ENCODE results near the gene DDX43. TPM values are rescaled to one million over a fixed set of nuclear protein-coding genes. Genes with fewer than 3 reads are reported as not detected.

Gene DDX43
- total RNA-seq, 4 donors from 2014 or later, result 1.3 to 12.0 (median 2.5) TPM

DNA sequence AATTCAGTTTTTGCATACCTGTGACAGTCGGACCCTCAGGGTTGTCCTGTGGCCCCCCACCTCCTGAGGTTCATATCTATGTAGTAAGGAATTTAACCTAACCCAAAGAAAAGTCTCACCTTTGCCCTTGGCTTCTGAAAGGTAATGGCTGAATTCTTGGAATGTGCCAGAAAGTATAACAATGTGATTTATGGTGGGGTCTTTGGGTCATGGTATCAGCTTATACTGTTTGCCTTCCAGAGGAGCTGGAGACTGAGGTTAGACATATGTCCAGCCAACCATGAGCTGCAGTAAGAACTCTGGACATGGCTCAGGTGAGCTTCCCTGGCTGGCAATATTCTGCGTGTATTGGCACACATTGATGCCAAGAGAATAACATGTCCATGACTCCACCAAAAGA, 26.9 kb downstream of the DDX43 start:
- H3K36me3 ChIP-seq, result peaks cover 0 to 75% (median 0%) of the 10 kb centered on the region in 3 donors
- no peak overlapping the region for H3K4me3 ChIP-seq
- TF ChIP-seq, protein P1, sequence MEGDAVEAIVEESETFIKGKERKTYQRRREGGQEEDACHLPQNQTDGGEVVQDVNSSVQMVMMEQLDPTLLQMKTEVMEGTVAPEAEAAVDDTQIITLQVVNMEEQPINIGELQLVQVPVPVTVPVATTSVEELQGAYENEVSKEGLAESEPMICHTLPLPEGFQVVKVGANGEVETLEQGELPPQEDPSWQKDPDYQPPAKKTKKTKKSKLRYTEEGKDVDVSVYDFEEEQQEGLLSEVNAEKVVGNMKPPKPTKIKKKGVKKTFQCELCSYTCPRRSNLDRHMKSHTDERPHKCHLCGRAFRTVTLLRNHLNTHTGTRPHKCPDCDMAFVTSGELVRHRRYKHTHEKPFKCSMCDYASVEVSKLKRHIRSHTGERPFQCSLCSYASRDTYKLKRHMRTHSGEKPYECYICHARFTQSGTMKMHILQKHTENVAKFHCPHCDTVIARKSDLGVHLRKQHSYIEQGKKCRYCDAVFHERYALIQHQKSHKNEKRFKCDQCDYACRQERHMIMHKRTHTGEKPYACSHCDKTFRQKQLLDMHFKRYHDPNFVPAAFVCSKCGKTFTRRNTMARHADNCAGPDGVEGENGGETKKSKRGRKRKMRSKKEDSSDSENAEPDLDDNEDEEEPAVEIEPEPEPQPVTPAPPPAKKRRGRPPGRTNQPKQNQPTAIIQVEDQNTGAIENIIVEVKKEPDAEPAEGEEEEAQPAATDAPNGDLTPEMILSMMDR (IDR thresholded peaks at IDR 0.05), result no peak
- TF ChIP-seq EP300 (IDR thresholded peaks at IDR 0.05) (no peak), POLR2A (IDR thresholded peaks at IDR 0.05) (no peak)
- H3K27ac ChIP-seq, result no peak overlapping the region
- WGBS, 2 donors, result 88 to 92% methylated on average over 2 of the region's 2 CpGs
- no peaks in the 10 kb centered on the region for H3K27me3 ChIP-seq
- H3K4me1 ChIP-seq, result no peaks in the 10 kb centered on the region
- H3K9me3 ChIP-seq, result no peaks in the 10 kb centered on the region
- DNase-seq (ENCODE audit: low spot score in 2 of 2), result no peak

DNA sequence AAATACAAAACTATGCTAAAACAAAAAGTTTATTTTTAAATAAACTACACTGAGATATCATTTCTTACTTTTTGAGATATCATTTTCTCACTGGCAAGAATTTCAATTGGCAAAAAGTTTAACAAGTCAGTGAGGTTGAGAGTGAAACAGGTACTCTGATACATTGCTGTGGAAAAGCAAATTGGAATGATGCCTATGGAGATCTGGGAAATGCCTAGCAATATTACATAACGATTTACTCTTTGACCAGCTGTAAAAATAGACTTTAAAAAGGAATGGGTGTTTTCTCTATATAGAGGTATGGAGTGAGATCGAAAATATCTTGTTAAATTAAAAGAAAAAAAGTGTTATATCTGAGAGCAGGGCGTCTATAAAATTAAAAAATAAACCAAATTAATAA, 40.6 kb downstream of the DDX43 start:
- TF ChIP-seq, protein P1 (IDR thresholded peaks at IDR 0.05), result no peak
- TF ChIP-seq EP300 (IDR thresholded peaks at IDR 0.05) (no peak), POLR2A (IDR thresholded peaks at IDR 0.05) (no peak)
- Histone ChIP-seq H3K4me1 (no peaks in the 10 kb centered on the region), H3K27me3 (no peaks in the 10 kb centered on the region), H3K9me3 (no peaks in the 10 kb centered on the region), H3K36me3 (peaks cover 0 to 65% (median 0%) of the 10 kb centered on the region in 3 donors), H3K4me3 (no peak overlapping the region), H3K27ac (no peak overlapping the region)
- no peak for DNase-seq (ENCODE audit: low spot score in 2 of 2)
- WGBS, 2 donors, result 72 to 82% methylated on average over 3 of the region's 3 CpGs

DNA sequence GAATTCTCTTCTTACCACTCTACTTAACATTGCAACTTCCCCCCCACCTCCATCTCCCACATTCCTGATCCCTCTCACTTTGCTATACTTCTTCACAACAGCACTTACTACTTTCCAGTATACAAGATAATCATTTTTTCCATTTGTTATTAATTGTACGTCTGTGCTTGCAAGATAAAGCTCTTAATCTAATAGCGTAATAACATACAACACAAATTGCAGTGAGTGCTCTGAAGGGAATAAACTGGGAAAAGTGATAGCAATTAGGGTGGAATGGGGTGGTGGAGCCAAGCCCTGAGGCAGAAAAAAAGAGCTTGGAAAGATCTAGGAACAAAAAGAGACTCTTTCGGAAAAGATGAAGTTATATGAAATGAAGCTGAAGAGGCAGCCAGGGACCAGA, 48.9 kb downstream of the DDX43 start:
- peaks cover 0 to 76% (median 0%) of the 10 kb centered on the region in 3 donors for H3K36me3 ChIP-seq
- H3K4me3 ChIP-seq, result no peak overlapping the region
- WGBS, 2 donors, result 90 to 92% methylated on average over 3 of the region's 3 CpGs
- no peaks in the 10 kb centered on the region for H3K4me1 ChIP-seq
- no peaks in the 10 kb centered on the region for H3K9me3 ChIP-seq
- DNase-seq (ENCODE audit: low spot score in 2 of 2), result no peak
- no peaks in the 10 kb centered on the region for H3K27me3 ChIP-seq
- TF ChIP-seq, protein P1 (IDR thresholded peaks at IDR 0.05), result no peak
- no peak for TF ChIP-seq POLR2A (IDR thresholded peaks at IDR 0.05)
- no peak for TF ChIP-seq EP300 (IDR thresholded peaks at IDR 0.05)
- no peak overlapping the region for H3K27ac ChIP-seq

DNA sequence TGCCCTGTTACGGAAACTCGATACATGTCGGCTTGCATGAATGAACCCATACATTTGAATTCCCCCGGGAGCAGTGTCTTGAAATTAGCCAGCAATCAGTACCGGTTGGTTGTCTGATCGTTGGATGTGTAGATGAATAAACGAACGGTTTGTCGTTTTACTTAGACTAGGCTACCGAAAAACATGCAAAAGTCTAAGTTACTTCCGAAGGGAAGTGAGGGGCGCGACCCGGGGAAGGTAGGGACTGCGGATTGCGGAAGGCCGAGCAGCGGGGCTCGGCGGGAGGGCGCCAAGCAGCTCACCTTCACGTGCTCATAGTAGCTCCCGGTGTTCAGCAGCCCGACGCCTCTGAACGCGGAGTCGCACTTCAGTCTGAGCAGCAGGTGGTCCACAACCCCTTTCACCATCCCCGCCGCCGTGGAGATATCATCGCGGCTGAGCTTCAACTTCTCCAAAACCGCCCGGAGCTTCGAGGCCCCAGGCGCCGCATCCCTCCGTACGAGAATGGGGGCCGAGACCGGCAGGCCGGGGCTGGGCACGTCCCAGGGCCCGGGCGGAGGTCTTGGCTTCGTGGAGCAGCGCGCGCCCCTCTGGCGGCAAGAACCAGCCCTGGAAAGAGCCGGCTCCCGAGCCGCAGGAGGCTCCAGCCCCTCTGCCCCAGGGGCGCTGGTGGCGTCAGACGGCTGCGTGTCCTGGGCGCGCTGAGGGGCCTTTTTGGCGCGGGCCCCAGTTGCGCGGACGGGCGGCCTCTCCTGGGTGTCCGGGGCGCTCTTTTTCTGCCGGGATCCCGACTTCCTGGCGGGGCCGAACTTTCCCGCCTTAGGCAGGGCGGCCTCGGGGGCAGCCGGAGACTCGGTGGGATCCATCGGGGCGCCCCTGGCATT, 56.8 kb downstream of the DDX43 start:
- peak overlapping the region; percentile 55 to 85 (median 75) for H3K4me3 ChIP-seq
- DNase-seq (ENCODE audit: low spot score in 2 of 2), result peak in 1 of 2 donors; percentile 14
- H3K4me1 ChIP-seq, result peaks cover 0 to 23% (median 3%) of the 10 kb centered on the region in 4 donors
- H3K9me3 ChIP-seq, result no peaks in the 10 kb centered on the region
- TF ChIP-seq POLR2A (IDR thresholded peaks at IDR 0.05), result no peak
- no peak for TF ChIP-seq EP300 (IDR thresholded peaks at IDR 0.05)
- TF ChIP-seq, protein P1 (IDR thresholded peaks at IDR 0.05), result no peak
- H3K27me3 ChIP-seq, result no peaks in the 10 kb centered on the region
- H3K27ac ChIP-seq, result peak overlapping the region; percentile 40 to 92 (median 88)
- H3K36me3 ChIP-seq, result peaks cover 0 to 13% (median 0%) of the 10 kb centered on the region in 3 donors
- 1% methylated on average over 29 to 70 of the region's 79 CpGs for WGBS, 2 donors

DNA sequence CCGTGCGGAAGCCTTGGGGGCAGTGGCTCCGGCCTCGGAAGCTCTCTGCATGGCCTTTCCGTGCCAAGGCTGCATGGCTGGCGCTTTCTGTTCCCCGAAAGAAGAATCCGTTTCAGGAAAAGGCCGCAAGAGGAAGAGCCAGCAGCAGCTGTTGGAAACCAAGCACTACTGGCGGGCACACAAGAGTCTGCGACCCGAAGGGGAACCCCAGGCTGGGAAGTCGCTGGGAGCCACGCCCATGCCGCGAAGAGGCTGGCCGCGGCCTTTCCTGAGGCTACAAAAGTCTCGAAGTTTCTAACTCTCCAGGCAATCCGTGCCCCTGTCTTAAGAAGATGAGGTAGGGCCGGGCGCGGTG, 57.5 kb downstream of the DDX43 start, which contains the start of gene CGAS:
CGAS (minus strand) TSS at position 191 of the 355 bp plus-strand sequence; CDS start at position 75, 116 bp downstream.
- H3K27me3 ChIP-seq, result no peaks in the 10 kb centered on the region
- TF ChIP-seq EP300 (IDR thresholded peaks at IDR 0.05) (peak; percentile 17 to 83), POLR2A (IDR thresholded peaks at IDR 0.05) (peak in 1 of 2 donors; percentile 61)
- TF ChIP-seq, protein P1 (IDR thresholded peaks at IDR 0.05), result no peak
- H3K4me1 ChIP-seq, result peaks cover 0 to 23% (median 3%) of the 10 kb centered on the region in 4 donors
- no peaks in the 10 kb centered on the region for H3K9me3 ChIP-seq
- peak; percentile 51 to 59 for DNase-seq (ENCODE audit: low spot score in 2 of 2)
- peak within 1 kb of the TSS; percentile 55 to 85 (median 75) for H3K4me3 ChIP-seq
- peak within 1 kb of the TSS; percentile 40 to 92 (median 88) for H3K27ac ChIP-seq
- WGBS, 2 donors, result 8 to 10% methylated on average over 13 to 23 of the region's 23 CpGs
- H3K36me3 ChIP-seq, result peaks cover 0 to 13% (median 0%) of the 10 kb centered on the region in 3 donors

Measured in tibial nerve (tissue), 4 donors.